ENCODE results near the gene CALD1.

DNA sequence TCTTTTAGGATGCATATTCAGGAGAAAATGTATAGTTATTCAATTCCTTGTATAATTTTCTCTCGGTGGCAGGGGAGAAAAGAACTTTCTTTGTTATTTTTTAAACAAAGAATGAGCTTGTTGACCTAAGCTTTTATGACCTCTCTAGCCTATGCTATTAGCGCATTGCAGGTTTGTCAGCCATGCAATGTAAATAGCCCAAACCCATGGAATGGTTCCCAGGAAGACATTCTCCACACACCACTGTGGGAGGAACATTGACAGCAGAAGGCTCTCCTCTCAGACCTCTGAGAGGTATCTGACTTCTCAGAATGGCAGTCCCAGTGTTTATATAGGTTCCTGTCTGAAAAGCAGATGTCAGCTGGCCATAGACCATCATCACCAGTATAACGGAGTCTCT, 187.3 kb downstream of the CALD1 start:
- TF ChIP-seq CTCF (IDR thresholded peaks at IDR 0.05; ENCODE audit: poor library complexity, severe bottlenecking) = no peak
- no peak for TF ChIP-seq MXI1 (conservative IDR thresholded peaks at IDR 0.05; ENCODE audit: poor library complexity, severe bottlenecking)
- no peak for TF ChIP-seq RAD21 (conservative IDR thresholded peaks at IDR 0.05)
- no peak for TF ChIP-seq TAF1 (IDR thresholded peaks at IDR 0.05; ENCODE audit: low read depth)
